GM21390 (cell line): ENCODE measurements around the gene LRP2.
"Not testable (repeated sequence)": the region's sequence is repeated elsewhere in the genome, so short reads cannot be mapped to it uniquely, and the experiment has no call there.

Experiments used
- ATAC-seq: cut with Tn5 transposase; IDR thresholded peaks from one replicate; pipeline ENCODE4 v1.9.1; 2021; ENCODE audit not compliant: unreplicated experiment

LRP2 gene

GRCh38 chr2:169362118-169362893, at the start of gene LRP2:
Gene LRP2, minus strand, starts transcription at chr2:169362534. Its CDS starts 135 bp downstream, at chr2:169362399.
- no peak for ATAC-seq

- no peak for ATAC-seq
These were observed 44.6 kb upstream of the LRP2 start for GRCh38 chr2:169406891-169407290.

- not testable (repeated sequence) for ATAC-seq
These were observed 37.2 kb upstream of the LRP2 start for GRCh38 chr2:169399491-169399890.

- no peak for ATAC-seq
These were observed 35.4 kb upstream of the LRP2 start for GRCh38 chr2:169397697-169398096.

GRCh38 chr2:169395821-169396374, 33.6 kb upstream of the LRP2 start:
- no peak for ATAC-seq

- no peak for ATAC-seq
These were observed 30.8 kb upstream of the LRP2 start for GRCh38 chr2:169393068-169393590.

GRCh38 chr2:169391236-169391635, 28.9 kb upstream of the LRP2 start:
- no peak for ATAC-seq

GRCh38 chr2:169388161-169388560, 25.8 kb upstream of the LRP2 start:
- no peak for ATAC-seq

GRCh38 chr2:169386722-169387121, 24.4 kb upstream of the LRP2 start:
- no peak for ATAC-seq

- ATAC-seq, result no peak
These were observed 22.5 kb upstream of the LRP2 start for GRCh38 chr2:169384816-169385215.

GRCh38 chr2:169372561-169372960, 10.2 kb upstream of the LRP2 start:
- ATAC-seq, result no peak

- ATAC-seq, result no peak
These were observed 3.7 kb upstream of the LRP2 start for GRCh38 chr2:169366066-169366465.

- ATAC-seq, result peak; percentile 57
These were observed 2.7 kb upstream of the LRP2 start for GRCh38 chr2:169365029-169365480.

GRCh38 chr2:169363560-169364150, 1.3 kb upstream of the LRP2 start:
- ATAC-seq, result no peak

GRCh38 chr2:169362894-169363559, 693 bp upstream of the LRP2 start:
- no peak for ATAC-seq

- ATAC-seq, result no peak
These were observed 622 bp downstream of the LRP2 start for GRCh38 chr2:169361706-169362117.

- ATAC-seq, result no peak
These were observed 1.2 kb downstream of the LRP2 start for GRCh38 chr2:169360984-169361705.

GRCh38 chr2:169358016-169358415, 4.3 kb downstream of the LRP2 start:
- no peak for ATAC-seq

GRCh38 chr2:169354244-169354643, 8.1 kb downstream of the LRP2 start:
- no peak for ATAC-seq

GRCh38 chr2:169351725-169352124, 10.6 kb downstream of the LRP2 start:
- no peak for ATAC-seq

- ATAC-seq, result no peak
These were observed 12.8 kb downstream of the LRP2 start for GRCh38 chr2:169349535-169349934.
